Right lobe of liver (tissue), 6 donors: Measurements from ENCODE around the gene MBOAT2. TPM values are rescaled to one million over a fixed set of nuclear protein-coding genes. Genes with fewer than 3 reads are reported as not detected.
A peak's percentile ranks its signal among the peaks of the same experiment; 100 is the strongest.
"Not testable (repeated sequence)": the region's sequence is repeated elsewhere in the genome, so short reads cannot be mapped to it uniquely, and the experiment has no call there.

Experiments used
- ATAC-seq, 4 donors: fragments of 200-7000 bp; cut with Tn5 transposase; one replicate each; pipeline ENCODE4 v1.9.1; 2020; ENCODE audit warnings: mild to moderate bottlenecking in 4 of 4, moderate library complexity in 4 of 4
- DNase-seq, 3 donors: peaks; one replicate each; pipeline ENCODE4 v3.0.0-alpha.2; 2020
- H3K27ac ChIP-seq, 3 donors: fragments of 200-600 bp; one replicate each; pipeline ENCODE4 v1.8.0; 2022
- H3K27me3 ChIP-seq, 2 donors: fragments of 200-600 bp; one replicate each; pipeline ENCODE4 v1.8.0; 2022
- H3K36me3 ChIP-seq, 4 donors: fragments of 200-600 bp; sonication (generic) in 1 of 4; one replicate each; pipeline versions ENCODE4 v1.5.1 to v1.8.0; 2017 to 2022; ENCODE audit warnings: control low read depth in 1 of 4
- H3K4me1 ChIP-seq, 4 donors: fragments of 200-600 bp; sonication (generic) in 1 of 4; one replicate each; pipeline versions ENCODE4 v1.5.1 to v1.8.0; 2017 to 2022; ENCODE audit warnings: control low read depth in 1 of 4
- H3K4me3 ChIP-seq, 3 donors: fragments of 200-600 bp; one replicate each; pipeline ENCODE4 v1.8.0; 2022
- H3K9me3 ChIP-seq, 4 donors: fragments of 200-600 bp; sonication (generic) in 1 of 4; one replicate each; pipeline versions ENCODE4 v1.5.1 to v1.8.0; 2017 to 2022; ENCODE audit warnings: control low read depth in 1 of 4
- POLR2A ChIP-seq: fragments of 450-650 bp; IDR thresholded peaks from one replicate; pipeline ENCODE4 v1.6.1; 2017; ENCODE audit warnings: antibody characterized with exemption, mild to moderate bottlenecking
- WGBS: methylation state at CpG from one replicate; pipeline ENCODE4 v1.1.6; 2018; ENCODE audit warnings: low coverage, low lambda C conversion rate; ENCODE audit not compliant: insufficient coverage; ENCODE audit errors: missing lambda C conversion rate; 5-methylcytosine and 5-hydroxymethylcytosine counted together
- intact Hi-C, 2 donors: fragments of 100-400 bp; cut with DNase I; formaldehyde crosslinking; loops; one replicate each; pipeline versions ENCODE4 v1.11.2 to v1.14.1; 2022
- total RNA-seq, 6 experiments: library from RNA; depleted of rRNA in 2 of 6; stranded (reverse); fragments of >200 nt in 2 of 6; fragmentation: NEBNext Ultra II Directional in 3 of 6; extraction: Animal tissue kit (Norgen Biotek cat#: 25700) in 3 of 6; gene quantifications; one replicate each; pipeline versions ENCODE4 v1.1.0 to v1.2.4, GENCODE V29; 2016 to 2023
- TF ChIP-seq, protein P1 (sequence below), 4 donors: fragments of 200-600 bp in 3 of 4; fragments of 450-650 bp in 1 of 4; IDR thresholded peaks; one replicate each; pipeline versions ENCODE4 v1.5.1 to v1.8.0; 2016 to 2022; ENCODE audit warnings: antibody characterized with exemption in 4 of 4, mild to moderate bottlenecking in 2 of 4
- donor health status: DM: no; HTN: yes; CAD: no.
- donor health status: DM: no; HTN: no; CAD: no.
- donor health status: DM: no; HTN: no; CAD: no.
- donor health status: DM: no; HTN: yes; CAD: no.
- donor health status: DM: no; HTN: yes; CAD: no.

MBOAT2 gene
- total RNA-seq, 6 experiments from 2014 or later = 0.50 to 1.9 (median 1.5) TPM

DNA sequence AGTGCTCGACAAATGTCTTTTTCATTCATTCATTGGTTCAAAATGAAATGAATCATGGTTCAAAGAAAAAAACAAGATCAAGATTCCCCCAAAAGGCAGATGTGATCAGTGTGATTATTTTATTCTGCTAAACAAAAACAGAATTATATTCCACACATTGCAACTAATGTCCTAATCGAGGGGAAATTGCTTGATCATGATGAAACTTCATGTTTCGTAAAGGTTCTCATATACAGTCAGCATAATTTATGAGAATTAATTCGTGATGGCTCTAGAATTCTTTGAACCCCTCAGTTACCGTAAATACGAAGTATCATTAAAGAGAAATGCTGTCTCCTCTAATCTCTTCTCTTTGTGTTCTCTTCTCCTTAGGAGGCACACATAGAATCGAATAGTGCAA is 42.1 kb upstream of the MBOAT2 start:
- intact Hi-C loops = no loop called here
- no peak for ATAC-seq
- TF ChIP-seq POLR2A = no peak
- TF ChIP-seq, protein P1, sequence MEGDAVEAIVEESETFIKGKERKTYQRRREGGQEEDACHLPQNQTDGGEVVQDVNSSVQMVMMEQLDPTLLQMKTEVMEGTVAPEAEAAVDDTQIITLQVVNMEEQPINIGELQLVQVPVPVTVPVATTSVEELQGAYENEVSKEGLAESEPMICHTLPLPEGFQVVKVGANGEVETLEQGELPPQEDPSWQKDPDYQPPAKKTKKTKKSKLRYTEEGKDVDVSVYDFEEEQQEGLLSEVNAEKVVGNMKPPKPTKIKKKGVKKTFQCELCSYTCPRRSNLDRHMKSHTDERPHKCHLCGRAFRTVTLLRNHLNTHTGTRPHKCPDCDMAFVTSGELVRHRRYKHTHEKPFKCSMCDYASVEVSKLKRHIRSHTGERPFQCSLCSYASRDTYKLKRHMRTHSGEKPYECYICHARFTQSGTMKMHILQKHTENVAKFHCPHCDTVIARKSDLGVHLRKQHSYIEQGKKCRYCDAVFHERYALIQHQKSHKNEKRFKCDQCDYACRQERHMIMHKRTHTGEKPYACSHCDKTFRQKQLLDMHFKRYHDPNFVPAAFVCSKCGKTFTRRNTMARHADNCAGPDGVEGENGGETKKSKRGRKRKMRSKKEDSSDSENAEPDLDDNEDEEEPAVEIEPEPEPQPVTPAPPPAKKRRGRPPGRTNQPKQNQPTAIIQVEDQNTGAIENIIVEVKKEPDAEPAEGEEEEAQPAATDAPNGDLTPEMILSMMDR (IDR thresholded peaks at IDR 0.05) = no peak
- Histone ChIP-seq H3K27ac (no peak overlapping the region), H3K27me3 (no peaks in the 10 kb centered on the region), H3K4me1 (no peaks in the 10 kb centered on the region), H3K9me3 (no peaks in the 10 kb centered on the region), H3K4me3 (no peak overlapping the region), H3K36me3 (no peaks in the 10 kb centered on the region)
- DNase-seq = no peak
- WGBS = 41% methylated on average over 7 of the region's 7 CpGs

GRCh38 chr2:9043491-9043890 is 40.0 kb upstream of the MBOAT2 start:
- ATAC-seq, H3K4me3 ChIP-seq, DNase-seq, H3K9me3 ChIP-seq, H3K27ac ChIP-seq, H3K27me3 ChIP-seq, H3K36me3 ChIP-seq, intact Hi-C loops, H3K4me1 ChIP-seq: not testable (repeated sequence)
- 71% methylated on average over 1 of the region's 2 CpGs for WGBS

- H3K9me3 ChIP-seq = no peaks in the 10 kb centered on the region
- WGBS = 25% methylated on average over 1 of the region's 1 CpG
- ATAC-seq = no peak
- DNase-seq = no peak
- no peaks in the 10 kb centered on the region for H3K27me3 ChIP-seq
- no peaks in the 10 kb centered on the region for H3K36me3 ChIP-seq
- no peak overlapping the region for H3K27ac ChIP-seq
- H3K4me3 ChIP-seq = no peak overlapping the region
- no peak for TF ChIP-seq POLR2A
- TF ChIP-seq, protein P1 (IDR thresholded peaks at IDR 0.05) = no peak
- H3K4me1 ChIP-seq = no peaks in the 10 kb centered on the region
- intact Hi-C loops = no loop called here
These were observed 33.7 kb upstream of the MBOAT2 start for GRCh38 chr2:9037166-9037565.

- Histone ChIP-seq H3K9me3 (no peaks in the 10 kb centered on the region), H3K27me3 (no peaks in the 10 kb centered on the region), H3K27ac (no peak overlapping the region), H3K4me1 (no peaks in the 10 kb centered on the region), H3K4me3 (no peak overlapping the region), H3K36me3 (no peaks in the 10 kb centered on the region)
- intact Hi-C loops = no loop called here
- TF ChIP-seq, protein P1 (IDR thresholded peaks at IDR 0.05) = no peak
- no peak for TF ChIP-seq POLR2A
- WGBS = 68% methylated on average over 7 of the region's 7 CpGs
- ATAC-seq (no peak), DNase-seq (no peak)
These were observed 30.1 kb upstream of the MBOAT2 start for GRCh38 chr2:9033385-9034168.

DNA sequence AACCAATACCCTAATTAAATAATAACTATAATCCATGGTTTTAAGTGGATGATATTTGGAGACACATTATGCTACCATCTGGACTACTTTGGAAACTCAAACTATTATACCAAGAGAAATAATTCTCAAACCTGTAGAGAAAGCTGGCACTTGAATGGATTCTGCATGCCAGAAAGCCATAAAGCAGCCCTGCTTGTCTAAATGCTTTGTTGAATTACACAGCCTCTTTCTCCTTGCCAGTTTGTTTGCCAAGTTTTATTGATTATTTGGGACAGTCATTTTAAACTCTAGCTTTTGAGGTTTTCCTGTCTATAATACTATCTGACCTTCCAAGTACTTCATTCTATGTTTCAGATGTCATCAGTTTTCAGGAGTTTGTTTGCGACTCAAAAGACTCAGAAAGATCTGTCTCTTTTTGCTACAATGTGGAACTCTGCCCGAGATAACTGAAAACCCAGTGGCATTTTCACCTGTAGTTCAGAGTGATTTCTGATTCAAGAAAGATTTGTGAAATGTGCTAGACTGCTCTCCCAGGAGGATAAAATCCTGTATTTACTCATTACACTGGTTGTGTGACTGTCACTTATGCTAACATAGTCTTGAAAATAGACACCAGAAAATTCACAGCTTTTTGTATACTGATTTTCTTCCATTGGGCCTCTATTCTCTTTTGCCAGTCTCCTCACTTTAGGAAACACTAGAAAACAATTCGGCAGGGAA is 29.2 kb upstream of the MBOAT2 start:
- no peak for TF ChIP-seq POLR2A
- TF ChIP-seq, protein P1 (IDR thresholded peaks at IDR 0.05) = no peak
- peak in 2 of 4 donors; percentile 25 to 45 for ATAC-seq
- H3K27me3 ChIP-seq = no peaks in the 10 kb centered on the region
- no peak overlapping the region for H3K4me3 ChIP-seq
- H3K4me1 ChIP-seq = no peaks in the 10 kb centered on the region
- no peaks in the 10 kb centered on the region for H3K9me3 ChIP-seq
- no peak for DNase-seq
- WGBS = 48% methylated on average over 3 of the region's 3 CpGs
- no peaks in the 10 kb centered on the region for H3K36me3 ChIP-seq
- intact Hi-C loops = no loop called here
- no peak overlapping the region for H3K27ac ChIP-seq
